ENCODE data around the gene RANBP17. TPM values are rescaled to one million over a fixed set of nuclear protein-coding genes. Genes with fewer than 3 reads are reported as not detected.
"Not testable (repeated sequence)": the region's sequence is repeated elsewhere in the genome, so short reads cannot be mapped to it uniquely, and the experiment has no call there.

The RANBP17 gene
- total RNA-seq, 6 donors from 2014 or later, result 12.6 to 81.4 (median 23.9) TPM

- H3K9me3 ChIP-seq, result peaks cover 0 to 13% (median 0%) of the 10 kb centered on the region in 4 donors
- ATAC-seq (ENCODE audit: low FRiP score in 2 of 2) (no peak), DNase-seq (no peak)
- no peaks in the 10 kb centered on the region for H3K36me3 ChIP-seq
- no peaks in the 10 kb centered on the region for H3K27me3 ChIP-seq
- H3K27ac ChIP-seq, result no peak overlapping the region
- peaks cover 0 to 4% (median 1%) of the 10 kb centered on the region in 4 donors for H3K4me1 ChIP-seq
- no peak for TF ChIP-seq CTCF (IDR thresholded peaks at IDR 0.05)
- no peak for TF ChIP-seq POLR2AphosphoS5 (IDR thresholded peaks at IDR 0.05)
- TF ChIP-seq EP300 (IDR thresholded peaks at IDR 0.05), result no peak
- no peak for TF ChIP-seq POLR2A (IDR thresholded peaks at IDR 0.05)
- no peak overlapping the region for H3K4me3 ChIP-seq
- whole genome bisulfite sequencing, 2 donors, result 59 to 77% methylated on average over 1 of the region's 1 CpG
Observed at GRCh38 chr5:170867825-170868224, 6.0 kb downstream of the RANBP17 start.

DNA sequence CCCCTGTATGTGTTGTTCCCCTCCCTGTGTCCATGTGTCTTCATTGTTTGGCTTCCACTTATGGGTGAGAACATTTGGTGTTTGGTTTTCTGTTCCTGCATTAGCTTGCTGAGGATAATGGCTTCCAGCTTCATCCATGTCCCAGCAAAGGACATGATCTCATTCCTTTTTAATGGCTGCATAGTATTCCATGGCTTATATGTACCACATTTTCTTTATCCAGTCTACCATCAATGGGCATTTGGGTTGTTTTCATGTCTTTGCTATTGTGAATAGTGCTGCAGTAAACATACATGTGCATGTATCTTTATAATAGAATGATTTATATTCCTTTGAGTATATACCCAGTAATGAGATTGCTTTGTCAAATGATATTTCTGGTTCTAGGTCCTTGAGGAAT is 8.6 kb downstream of the RANBP17 start:
- H3K27ac ChIP-seq; H3K4me1 ChIP-seq; H3K27me3 ChIP-seq; H3K4me3 ChIP-seq; ATAC-seq (ENCODE audit: low FRiP score in 2 of 2); H3K36me3 ChIP-seq; DNase-seq: not testable (repeated sequence)
- H3K9me3 ChIP-seq, result peaks cover 0 to 13% (median 0%) of the 10 kb centered on the region in 4 donors

DNA sequence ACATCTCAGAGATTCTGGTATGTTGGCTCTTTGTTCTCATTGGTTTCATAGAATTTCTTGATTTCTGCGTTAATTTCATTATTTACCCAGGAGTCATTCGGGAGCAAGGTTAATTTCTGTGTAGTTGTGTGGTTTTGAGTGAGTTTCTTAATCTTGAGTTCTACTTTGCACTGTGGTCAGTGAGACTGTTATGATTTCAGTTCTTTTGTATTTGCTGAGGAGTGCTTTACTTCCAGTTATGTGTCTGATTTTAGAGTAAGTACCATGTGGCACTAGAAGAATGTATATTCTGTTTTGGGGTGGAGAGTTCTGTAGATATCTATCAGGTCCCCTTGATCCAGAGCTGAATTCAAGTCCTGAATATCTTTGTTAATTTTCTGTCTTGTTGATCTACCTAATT is 12.2 kb downstream of the RANBP17 start:
- Histone ChIP-seq H3K4me3 (no peak overlapping the region), H3K27me3 (no peaks in the 10 kb centered on the region), H3K9me3 (peaks cover 0 to 13% (median 0%) of the 10 kb centered on the region in 4 donors), H3K36me3 (no peaks in the 10 kb centered on the region), H3K4me1 (no peaks in the 10 kb centered on the region), H3K27ac (no peak overlapping the region)
- 93 to 94% methylated on average over 2 of the region's 2 CpGs for WGBS, 2 donors
- ATAC-seq (ENCODE audit: low FRiP score in 2 of 2) (no peak), DNase-seq (no peak)
- TF ChIP-seq POLR2A (IDR thresholded peaks at IDR 0.05) (no peak), EP300 (IDR thresholded peaks at IDR 0.05) (no peak), POLR2AphosphoS5 (IDR thresholded peaks at IDR 0.05) (no peak), CTCF (IDR thresholded peaks at IDR 0.05) (no peak)

DNA sequence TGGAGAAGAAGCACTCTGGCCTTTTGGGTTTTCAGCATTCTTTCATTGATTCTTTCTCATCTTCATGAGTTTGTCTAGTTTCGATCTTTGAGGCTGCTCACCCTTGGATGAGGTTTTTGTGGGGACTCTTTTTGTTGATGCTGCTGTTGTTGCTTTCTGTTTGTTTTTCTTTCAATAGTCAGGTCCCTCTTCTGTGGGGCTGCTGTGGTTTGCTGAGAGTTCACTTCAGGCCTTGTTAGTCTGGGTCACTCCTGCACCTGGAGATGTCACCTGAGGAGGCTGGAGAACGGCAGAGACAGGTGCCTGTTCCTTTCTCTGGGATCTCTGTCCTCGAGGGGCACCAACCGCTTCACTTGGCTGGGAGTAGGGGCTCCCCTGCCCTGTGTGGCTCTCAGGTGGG is 14.0 kb downstream of the RANBP17 start:
- Histone ChIP-seq H3K27me3 (no peaks in the 10 kb centered on the region), H3K4me3 (no peak overlapping the region), H3K9me3 (peaks cover 0 to 13% (median 0%) of the 10 kb centered on the region in 4 donors), H3K4me1 (no peaks in the 10 kb centered on the region), H3K36me3 (no peaks in the 10 kb centered on the region), H3K27ac (no peak overlapping the region)
- DNase-seq (no peak), ATAC-seq (ENCODE audit: low FRiP score in 2 of 2) (no peak)
- WGBS, 2 donors, result 85 to 98% methylated on average over 2 to 4 of the region's 4 CpGs
- TF ChIP-seq EP300 (IDR thresholded peaks at IDR 0.05) (no peak), POLR2AphosphoS5 (IDR thresholded peaks at IDR 0.05) (no peak), CTCF (IDR thresholded peaks at IDR 0.05) (no peak), POLR2A (IDR thresholded peaks at IDR 0.05) (no peak)

GRCh38 chr5:170880084-170880483 is 18.3 kb downstream of the RANBP17 start:
- ATAC-seq (ENCODE audit: low FRiP score in 2 of 2), result no peak
- TF ChIP-seq POLR2A (IDR thresholded peaks at IDR 0.05), result no peak
- TF ChIP-seq POLR2AphosphoS5 (IDR thresholded peaks at IDR 0.05), result no peak
- no peak for TF ChIP-seq CTCF (IDR thresholded peaks at IDR 0.05)
- TF ChIP-seq EP300 (IDR thresholded peaks at IDR 0.05), result no peak
- no peak overlapping the region for H3K4me3 ChIP-seq

More at GRCh38 chr5:170880084-170880483, 18.3 kb downstream of the RANBP17 start:
- 83 to 86% methylated on average over 2 of the region's 2 CpGs for WGBS, 2 donors
- Histone ChIP-seq H3K36me3 (no peaks in the 10 kb centered on the region), H3K9me3 (no peaks in the 10 kb centered on the region), H3K27me3 (no peaks in the 10 kb centered on the region), H3K4me1 (no peaks in the 10 kb centered on the region), H3K27ac (no peak overlapping the region)
- DNase-seq, result no peak
